C4-2B (cell line): ENCODE results near the gene PRELID1.

ENCODE experiments used
- CTCF ChIP-seq: fragments of 450-650 bp; conservative IDR thresholded peaks from 2 replicates; pipeline ENCODE4 v1.5.1; 2017; ENCODE audit warnings: mild to moderate bottlenecking
- ZFX ChIP-seq: fragments of 450-650 bp; IDR thresholded peaks from 2 replicates; pipeline ENCODE4 v1.6.1; 2017

GRCh38 chr5:177261510-177261909, 42.1 kb upstream of the PRELID1 start:
- TF ChIP-seq CTCF (no peak), ZFX (no peak)
